HG03159 (cell line): ENCODE data around the gene PDGFD.
A peak's percentile ranks its signal among the peaks of the same experiment; 100 is the strongest.

ENCODE experiments used
- ATAC-seq: cut with Tn5 transposase; IDR thresholded peaks from one replicate; pipeline ENCODE4 v1.9.1; 2021; ENCODE audit warnings: mild to moderate bottlenecking, moderate library complexity; ENCODE audit not compliant: unreplicated experiment

Gene PDGFD

DNA sequence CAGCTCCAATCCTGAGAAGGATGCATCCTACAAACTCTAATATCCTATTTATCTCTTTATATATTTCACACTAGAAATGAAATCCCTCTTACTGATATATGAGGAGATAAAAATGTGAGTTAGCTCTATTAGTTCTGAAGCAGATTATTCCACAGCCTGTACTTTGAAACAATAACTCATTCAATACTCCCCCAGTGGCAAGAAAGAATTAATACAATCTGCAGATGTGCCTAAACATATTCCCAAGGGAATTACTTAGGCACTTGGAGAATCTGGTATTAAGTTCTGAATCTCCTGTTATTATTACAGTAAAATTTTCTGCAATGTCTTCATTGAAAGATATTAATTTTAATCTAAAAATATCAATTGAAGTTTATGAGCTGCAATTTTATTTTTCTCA is 68.2 kb downstream of the PDGFD start:
- no peak for ATAC-seq

DNA sequence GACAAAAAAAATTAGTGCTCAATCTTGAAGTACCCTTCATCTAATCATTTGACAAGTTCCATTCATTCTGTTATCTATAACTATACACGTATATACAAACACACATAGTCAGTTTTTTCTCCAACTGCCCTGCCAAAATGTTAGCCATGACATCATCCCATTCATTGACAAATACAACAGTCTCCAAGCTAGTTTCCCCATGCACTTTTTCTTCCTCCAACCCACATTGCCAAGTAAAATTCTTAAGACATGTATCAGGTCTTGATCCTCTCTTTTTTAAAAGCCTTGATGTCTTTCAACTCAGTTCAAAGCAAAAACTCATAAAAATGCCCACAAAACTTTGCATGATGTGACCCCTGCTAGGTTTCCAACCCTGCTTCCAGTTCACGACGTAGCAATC is 69.4 kb downstream of the PDGFD start:
- no peak for ATAC-seq

DNA sequence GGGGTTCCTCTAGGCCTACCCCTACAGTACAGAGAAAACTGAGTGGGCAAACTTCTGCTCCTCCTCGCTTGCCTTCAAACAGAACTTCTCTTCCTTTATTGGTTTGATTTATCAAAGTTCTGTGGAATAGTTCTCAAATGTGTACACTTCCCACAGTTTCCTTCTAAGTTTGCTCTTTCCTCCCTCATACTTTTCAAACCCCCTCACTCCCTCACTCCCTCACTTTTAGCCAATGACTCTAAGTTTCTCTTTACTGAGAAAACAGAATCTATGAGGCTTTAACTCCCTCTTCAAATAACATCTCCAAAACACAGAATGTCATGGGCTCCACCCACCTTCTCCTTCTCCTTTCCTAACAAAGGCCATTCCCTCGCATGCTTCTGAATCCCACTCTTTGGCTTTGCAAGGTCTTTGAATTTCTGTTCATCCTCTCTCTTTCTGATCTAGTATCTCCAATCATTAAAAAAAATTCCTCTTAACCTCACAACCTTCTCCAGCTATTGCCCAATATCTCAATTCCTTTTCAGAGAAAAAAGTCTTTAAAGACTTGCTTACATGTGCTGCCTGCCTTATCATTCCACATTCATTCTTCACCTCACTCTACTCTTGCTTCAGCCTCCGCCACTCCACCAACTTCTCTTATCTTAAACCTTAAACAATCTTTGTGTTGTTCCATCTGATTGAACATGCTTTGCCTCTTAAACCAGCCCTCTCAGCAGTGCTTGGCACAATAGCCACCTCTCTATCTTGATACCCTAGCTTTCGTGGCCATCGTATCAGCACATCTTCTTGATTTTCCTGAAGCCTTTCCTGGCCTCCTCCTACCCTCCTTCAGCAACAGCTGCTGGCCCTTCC is 70.3 kb downstream of the PDGFD start:
- no peak for ATAC-seq

DNA sequence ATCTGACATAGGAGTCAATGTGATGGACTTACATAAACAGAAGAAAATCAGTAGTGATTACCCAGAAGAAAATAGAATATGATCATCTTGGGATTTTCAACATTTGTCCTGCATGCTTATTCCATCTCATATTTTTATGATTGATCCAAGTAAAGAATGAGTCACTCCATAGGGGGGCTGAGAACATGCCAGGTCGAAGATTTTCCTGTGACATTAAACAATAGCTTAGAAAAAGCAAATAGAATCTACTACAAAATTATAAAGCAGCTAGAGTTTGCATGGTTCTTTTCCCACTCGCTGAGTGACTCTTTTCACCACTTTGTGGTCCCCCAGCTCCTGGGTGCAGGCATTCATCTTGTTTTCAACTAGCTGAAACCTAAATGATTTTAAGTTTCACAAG is 71.2 kb downstream of the PDGFD start:
- ATAC-seq, result no peak

DNA sequence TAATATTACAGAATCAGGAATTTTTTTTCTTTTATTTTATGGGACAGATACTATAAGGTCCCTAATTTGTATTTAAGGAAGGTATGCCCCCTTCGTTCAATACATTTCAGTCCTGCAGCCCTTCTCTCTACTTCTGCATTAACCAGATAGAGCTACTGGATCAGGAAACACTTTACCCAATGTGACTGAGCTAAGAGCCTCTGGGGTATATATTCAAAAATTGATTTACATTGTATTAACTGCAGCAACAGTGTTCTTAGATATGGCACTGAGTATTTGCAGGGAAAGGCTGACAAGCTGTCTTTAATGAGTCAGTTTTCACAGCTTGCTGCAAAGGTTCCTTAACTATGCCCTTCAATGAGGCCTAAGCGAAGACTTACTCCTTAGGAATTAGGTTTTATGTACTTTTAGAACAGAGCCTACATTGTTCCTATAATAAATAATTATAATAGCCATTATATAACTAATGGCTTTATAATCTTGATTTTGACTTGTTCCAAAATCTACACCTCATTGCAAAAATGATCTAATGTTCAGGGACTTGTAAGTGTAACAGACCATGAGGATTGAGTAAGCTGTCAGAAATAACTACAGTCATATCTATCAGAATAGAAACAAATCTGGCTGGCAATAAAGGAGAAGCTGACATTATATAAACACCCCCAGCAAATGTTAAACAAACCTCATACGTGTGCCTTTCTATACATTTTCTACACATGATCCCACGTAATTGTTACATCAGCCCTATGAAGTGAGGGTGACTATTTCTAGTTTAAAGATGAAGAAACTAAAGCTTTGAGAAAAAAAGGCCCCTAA is 72.5 kb downstream of the PDGFD start:
- ATAC-seq, result no peak

DNA sequence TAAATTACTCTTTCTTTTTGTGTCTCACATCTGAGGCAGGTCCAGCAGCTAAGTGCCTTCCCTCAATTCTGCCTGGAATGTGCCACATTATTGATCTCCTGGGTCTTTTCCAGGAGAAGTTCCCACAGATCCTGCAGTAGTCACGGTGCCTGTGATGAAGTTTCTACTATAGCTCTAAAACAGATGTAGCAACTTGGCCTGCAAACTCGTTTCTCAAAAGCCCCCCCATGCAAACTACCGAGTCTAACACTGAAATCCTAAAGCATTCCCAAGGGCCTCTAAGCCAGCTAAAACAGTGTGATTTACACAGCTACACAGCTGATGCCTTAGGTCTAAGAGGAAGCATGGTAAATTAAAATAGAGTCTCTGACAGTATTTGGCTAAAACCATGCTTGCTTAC is 73.2 kb downstream of the PDGFD start:
- ATAC-seq, result no peak

DNA sequence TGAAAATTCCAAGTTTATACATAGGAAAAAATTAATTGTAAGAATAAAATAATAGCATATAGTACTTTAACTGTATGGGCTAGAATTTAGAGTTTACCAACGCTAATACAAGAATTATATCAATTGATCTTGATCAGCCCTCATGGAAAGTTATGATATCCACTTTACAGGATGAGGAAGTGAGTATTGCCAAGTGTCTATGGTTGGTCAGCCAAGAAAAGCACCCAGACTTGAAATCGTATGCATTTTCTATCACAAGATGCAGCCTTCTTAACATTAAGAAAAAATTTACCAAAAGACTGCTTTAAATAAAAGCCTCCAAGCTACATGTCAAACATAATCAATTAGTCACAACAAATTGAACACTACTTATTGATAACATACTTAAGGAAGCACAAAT is 74.5 kb downstream of the PDGFD start:
- ATAC-seq, result no peak

DNA sequence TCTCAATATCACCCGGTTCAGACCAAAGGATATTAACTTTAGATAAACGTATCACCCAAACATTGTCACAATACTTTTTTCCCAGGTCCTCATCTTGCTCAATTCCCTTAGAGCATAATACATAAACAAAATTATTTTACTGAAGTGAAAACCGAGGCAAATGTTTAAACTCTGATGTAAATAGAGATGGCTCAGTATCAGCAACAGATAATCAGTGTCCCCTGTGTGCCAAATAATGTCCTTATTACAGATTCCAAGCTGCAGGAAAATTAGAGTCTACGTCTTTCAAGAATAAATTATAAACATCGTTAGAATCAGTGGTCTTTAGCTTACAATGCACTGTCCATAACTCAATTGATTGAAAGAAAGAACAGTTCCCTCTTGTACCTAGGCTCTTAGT is 77.3 kb downstream of the PDGFD start:
- no peak for ATAC-seq

DNA sequence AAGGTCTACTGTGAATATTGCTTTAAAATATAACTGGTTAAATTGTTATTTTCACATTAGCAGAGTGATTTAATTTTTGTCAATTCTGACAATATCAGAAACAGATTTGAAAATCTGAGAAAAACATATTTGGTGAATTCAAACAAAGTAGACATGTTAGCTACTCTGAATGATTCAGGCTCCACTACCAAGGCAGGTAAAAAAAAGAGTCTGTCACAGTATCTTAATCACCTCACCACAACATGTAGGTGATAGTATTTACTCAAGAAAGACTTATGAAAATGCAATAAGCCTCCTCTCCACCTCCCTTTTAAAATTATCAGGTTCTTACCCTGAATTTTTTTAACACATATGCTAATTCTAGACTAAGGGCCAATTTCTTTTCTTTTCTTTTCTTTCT is 85.0 kb downstream of the PDGFD start:
- ATAC-seq, result no peak

DNA sequence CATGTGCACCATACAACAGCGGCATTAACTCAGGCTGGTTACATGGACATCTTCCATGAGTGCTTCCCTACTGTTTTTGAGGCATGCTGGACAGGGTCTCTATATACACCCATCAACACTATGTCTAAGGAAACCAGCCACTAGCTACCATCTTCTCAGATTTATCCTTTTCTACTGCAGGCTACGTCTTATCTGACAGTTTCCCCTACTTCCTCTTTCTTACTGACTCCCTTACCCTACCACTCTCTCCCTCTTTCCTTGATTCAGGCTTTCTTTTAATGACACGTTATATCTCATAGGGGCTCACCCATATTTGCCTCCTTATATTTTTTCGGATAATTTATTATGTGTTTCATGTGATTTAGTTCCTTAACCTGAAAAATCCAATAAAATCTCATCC is 85.7 kb downstream of the PDGFD start:
- ATAC-seq, result no peak

DNA sequence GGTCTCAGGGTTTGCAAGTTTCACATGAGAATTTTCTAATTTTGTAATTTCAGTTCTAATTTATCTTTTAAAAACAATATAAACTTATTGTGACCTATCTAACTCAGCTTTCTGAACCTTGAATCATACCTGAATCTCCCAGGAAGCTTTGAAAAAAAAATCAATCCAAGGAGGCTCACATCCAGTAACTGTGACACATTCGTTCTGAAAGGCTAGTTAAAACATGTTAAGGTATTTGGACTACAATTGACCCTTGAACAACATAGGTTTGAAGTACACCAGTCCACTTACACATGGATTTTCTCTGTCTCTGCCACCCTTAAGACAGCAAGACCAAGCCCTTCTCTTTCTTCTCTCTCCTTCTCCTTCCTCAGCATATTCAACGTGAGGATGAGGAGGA is 87.5 kb downstream of the PDGFD start:
- ATAC-seq, result no peak

DNA sequence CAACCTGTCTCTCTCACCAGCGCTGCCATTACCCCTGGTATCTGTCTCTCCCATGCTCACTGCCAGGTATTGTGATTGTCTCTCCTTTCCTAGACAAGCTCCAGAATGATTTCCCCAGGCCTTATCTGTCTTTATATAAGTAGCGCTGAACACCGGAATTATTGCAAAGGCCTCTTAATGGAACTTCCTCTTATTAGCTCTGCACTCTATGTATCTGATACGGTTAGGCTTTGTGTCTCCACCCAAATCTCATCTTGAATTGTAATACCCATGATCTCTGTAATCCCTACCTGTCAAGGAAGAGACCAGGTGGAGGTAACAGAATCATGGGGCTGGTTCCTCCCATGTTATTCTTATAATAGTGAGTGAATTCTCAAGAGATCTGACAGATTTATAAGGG is 88.2 kb downstream of the PDGFD start:
- no peak for ATAC-seq

DNA sequence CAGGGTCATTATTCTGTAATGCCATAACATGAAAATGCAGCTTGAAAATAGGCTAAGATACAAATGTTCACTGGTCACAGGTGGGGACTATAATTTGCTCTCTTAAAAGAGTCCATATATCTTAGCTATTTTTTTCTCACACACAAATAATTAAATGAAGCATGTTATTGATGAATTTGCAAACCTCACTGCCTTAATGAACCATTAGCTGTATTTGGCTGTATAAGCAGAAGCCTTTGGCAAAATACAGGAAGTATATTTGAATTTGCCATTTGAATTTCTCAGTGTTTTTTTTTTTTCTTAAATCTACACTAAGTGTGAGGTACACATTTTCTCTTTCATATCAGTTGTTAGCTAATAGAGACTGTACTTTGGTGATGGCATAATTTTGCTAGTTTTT is 88.9 kb downstream of the PDGFD start:
- no peak for ATAC-seq

DNA sequence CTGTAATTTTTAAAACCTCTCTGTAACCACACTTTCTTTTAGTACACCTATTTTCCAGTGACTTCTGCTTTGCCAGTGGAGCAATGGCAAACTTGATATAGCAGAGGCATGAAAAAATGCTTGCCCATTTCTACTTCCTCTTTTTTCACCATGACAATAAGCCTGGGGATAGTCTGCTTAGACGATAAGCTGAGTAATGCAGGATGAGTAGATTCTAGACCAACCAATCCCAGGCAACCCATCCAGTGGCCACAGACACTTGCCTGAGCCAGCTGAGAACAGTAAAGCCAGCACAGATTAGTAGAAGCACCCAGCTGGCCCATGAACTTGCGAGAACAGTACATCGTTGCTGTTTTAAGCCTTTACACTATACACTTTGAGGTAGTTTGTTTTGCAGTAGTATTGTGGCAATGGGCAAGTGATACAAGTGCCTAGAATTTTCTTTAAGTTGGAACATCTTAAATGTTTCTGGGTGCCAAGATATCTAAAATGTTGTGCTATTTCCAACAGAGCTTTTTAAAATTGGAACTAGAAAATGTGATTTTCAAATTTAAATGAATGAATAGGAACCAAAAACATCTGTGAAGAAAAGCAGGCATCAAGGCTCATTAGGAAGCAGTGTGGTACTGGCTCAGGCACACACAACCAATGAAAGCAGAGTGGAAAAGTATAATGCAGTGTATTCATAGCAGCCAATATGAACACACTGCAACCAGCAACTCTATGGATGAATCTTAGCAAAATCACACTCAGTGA is 89.8 kb downstream of the PDGFD start:
- ATAC-seq, result peak; percentile 87

DNA sequence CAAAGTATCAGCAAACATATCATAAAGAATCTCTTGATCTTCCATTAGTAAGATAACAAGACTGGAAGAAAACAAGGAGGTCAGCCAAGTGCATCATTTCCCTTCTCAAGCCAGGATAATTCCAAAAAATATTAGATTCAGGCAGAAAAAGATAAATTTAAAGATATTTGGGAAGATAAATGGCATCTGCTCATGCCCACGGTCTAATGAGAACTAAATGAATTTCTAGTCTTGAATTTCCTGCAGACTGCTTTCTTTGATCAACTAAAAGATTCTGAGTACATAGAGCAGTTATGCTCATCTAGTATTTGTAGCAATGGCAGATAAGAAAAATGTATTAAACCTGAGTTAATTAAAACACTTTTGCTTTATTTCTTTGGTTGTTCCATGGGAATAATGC is 96.4 kb downstream of the PDGFD start:
- no peak for ATAC-seq

DNA sequence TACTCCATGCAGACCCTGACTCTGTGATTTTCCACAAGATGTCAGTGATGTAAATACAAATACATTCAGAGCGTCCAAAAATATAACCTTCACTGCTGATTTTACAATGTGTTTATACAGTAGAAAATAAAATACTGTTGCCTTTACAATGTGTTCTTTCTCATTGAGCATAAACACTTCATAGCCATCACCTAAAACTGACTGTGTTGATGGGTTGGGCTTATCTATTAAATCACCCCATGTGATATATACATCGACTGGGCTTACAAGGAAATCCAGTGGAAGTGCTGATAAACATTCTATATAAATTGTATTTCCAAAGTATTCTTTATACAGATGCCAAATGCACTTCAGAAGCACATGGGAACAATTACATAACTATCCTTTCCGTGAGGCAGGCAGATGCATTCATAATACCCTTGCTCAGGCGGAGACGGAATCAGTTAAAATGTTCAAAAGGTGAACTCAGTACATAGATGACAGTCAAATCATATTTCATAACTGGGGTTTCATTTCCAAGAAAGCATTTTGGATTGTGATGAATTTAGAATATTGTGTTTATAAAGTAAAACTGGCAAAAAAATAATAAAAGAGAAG is 99.8 kb downstream of the PDGFD start:
- ATAC-seq, result no peak

DNA sequence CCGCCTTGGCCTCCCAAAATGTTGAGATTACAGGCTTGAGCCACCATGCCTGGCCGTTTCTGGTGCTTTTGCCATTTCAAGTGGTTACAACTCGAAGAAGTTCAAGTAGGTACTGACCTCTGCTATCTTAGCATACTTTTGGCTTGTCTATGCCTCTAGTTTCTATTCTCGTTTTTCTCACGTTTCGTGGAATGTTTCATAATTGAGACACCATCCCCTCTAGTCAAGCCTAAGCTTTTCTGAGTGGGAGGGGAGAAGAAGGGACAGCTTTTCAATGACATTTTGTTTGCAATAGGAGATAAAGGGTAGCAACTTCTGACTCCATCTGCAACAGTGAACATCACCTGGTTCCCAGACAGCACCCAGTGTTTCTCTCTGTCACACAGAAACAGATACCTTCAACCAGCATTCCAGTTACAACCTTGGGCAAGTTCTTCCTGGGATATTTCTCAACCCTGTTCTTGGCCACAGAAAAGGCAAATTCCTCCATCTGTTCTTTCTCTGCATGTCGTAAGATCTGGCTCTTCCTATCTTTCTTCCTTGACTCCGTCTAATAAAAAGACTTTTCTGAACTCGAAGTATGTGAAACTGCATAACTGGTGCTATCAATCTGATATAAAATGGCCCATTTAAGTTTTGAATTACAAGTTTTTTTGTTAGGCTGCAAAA is 102.0 kb downstream of the PDGFD start:
- no peak for ATAC-seq

DNA sequence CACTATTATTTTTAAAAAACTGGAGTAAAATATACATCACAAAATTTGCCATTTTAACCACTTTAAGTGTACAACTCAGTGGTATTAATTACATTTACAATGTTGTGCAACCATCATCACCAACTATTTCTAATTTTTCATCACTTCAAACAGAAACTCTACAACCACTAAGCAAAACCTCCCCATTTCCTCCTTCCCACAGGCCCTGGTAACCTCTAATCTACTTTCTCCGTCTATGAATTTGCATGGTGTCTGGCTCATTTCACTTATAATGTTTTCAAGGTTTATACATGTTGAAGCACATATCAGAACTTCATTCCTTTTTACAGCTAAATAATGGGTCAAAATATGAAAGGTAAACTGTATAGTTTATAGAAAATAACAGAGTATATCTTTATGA is 103.1 kb downstream of the PDGFD start:
- ATAC-seq, result peak; percentile 72

DNA sequence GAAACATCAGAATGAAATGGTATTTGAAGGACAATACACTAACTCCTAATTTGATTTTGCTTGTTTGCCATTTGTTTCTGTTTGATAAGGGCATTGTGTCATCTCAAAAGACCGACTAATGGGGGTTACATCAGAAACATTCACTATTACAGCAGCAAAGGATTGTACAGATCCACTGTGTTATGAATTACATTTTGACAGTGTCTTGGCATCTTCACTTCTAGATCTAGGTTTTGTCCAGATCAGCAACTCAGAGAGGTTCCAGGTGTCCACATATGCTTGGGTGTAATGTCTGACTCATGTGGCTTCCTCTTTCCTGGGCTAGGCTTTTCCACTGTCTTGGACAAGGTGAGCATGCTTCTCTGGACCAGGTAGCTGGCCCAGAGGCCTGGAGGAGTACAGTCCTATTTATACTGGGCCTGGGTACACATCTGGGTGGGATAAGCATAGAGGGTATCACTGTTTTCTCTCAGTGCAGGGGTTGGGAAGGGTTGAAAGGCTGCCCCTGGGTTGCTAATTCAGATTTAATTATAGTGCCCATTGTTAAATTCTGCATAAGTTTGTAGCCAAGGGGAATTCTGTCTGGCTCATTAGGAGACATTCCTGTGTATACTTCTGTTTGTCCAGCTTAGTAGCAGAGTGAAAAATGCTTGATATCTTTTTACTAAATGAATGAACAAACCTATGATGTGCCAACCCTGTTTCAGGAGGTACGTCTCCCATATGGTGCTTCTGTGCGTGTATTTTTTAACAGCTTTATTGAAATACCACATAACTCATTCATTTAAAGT is 103.7 kb downstream of the PDGFD start:
- ATAC-seq, result no peak

DNA sequence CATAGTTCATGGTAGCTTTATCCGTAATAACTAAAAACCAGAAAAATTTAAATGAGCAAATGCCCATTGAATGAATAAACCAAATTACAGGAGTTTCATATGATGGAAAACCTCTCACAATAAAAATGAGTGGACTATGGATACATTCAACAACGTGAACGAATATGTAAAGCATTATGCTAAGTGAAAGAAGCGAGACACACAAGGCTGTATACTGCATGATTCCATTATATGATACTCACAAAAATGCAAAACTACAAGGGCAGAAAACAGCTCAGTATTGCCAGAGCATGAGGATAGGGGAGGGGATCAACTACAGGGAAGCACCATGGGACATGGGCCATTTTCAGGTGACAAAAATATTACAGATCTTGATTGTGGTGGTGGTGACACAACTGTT is 105.3 kb downstream of the PDGFD start:
- ATAC-seq, result no peak
